Nephron progenitor cell (in vitro differentiated cells): ENCODE data around the gene RUBCNL.

Source experiments
- DNase-seq: peaks from one replicate; pipeline ENCODE4 v3.0.0; 2021
- H3K27ac Mint-ChIP-seq: 2 replicates; pipeline ENCODE4 v1.8.0; 2021; ENCODE audit warnings: mild to moderate bottlenecking, moderate library complexity, mixed read lengths
- H3K27me3 Mint-ChIP-seq: 2 replicates; pipeline ENCODE4 v1.8.0; 2021; ENCODE audit warnings: mild to moderate bottlenecking, low read depth, mixed read lengths; ENCODE audit not compliant: poor library complexity
- H3K36me3 Mint-ChIP-seq: 2 replicates; pipeline ENCODE4 v1.8.0; 2021; ENCODE audit warnings: low read depth, mixed read lengths
- H3K4me1 Mint-ChIP-seq: 2 replicates; pipeline ENCODE4 v1.8.0; 2021; ENCODE audit warnings: mixed read lengths
- H3K4me3 Mint-ChIP-seq: 2 replicates; pipeline ENCODE4 v1.8.0; 2021; ENCODE audit warnings: mild to moderate bottlenecking, moderate library complexity, mixed read lengths
- H3K9me3 Mint-ChIP-seq: 2 replicates; pipeline ENCODE4 v1.8.0; 2021; ENCODE audit warnings: mild to moderate bottlenecking, moderate library complexity, mixed read lengths
- CTCF ChIP-seq: fragments of 200-600 bp; sonication (generic); IDR thresholded peaks from 2 replicates; pipeline ENCODE4 v1.5.0; 2021; ENCODE audit warnings: antibody characterized with exemption

The RUBCNL gene

GRCh38 chr13:46369506-46370277, 17.4 kb downstream of the RUBCNL start:
- no peak for TF ChIP-seq CTCF
- Mint-ChIP-seq H3K36me3 (peaks cover 24% of the 10 kb centered on the region), H3K4me1 (peaks cover 38% of the 10 kb centered on the region), H3K27me3 (peaks cover 10% of the 10 kb centered on the region), H3K9me3 (no peaks in the 10 kb centered on the region), H3K4me3 (no peak overlapping the region), H3K27ac (no peak overlapping the region)
- DNase-seq = no peak

GRCh38 chr13:46367617-46368327, 19.3 kb downstream of the RUBCNL start:
- no peak for TF ChIP-seq CTCF
- no peak overlapping the region for H3K4me3 Mint-ChIP-seq

GRCh38 chr13:46361276-46361934, 25.6 kb downstream of the RUBCNL start:
- Mint-ChIP-seq H3K9me3 (no peaks in the 10 kb centered on the region), H3K27ac (no peak overlapping the region), H3K27me3 (no peaks in the 10 kb centered on the region), H3K36me3 (peaks cover 13% of the 10 kb centered on the region), H3K4me1 (no peaks in the 10 kb centered on the region), H3K4me3 (no peak overlapping the region)
- DNase-seq = no peak
- TF ChIP-seq CTCF = no peak

More at GRCh38 chr13:46367617-46368327, 19.3 kb downstream of the RUBCNL start:
- Mint-ChIP-seq H3K4me1 (peaks cover 22% of the 10 kb centered on the region), H3K36me3 (peaks cover 28% of the 10 kb centered on the region), H3K9me3 (no peaks in the 10 kb centered on the region), H3K27ac (no peak overlapping the region), H3K27me3 (peaks cover 10% of the 10 kb centered on the region)
- DNase-seq = no peak

GRCh38 chr13:46360604-46361003, 26.4 kb downstream of the RUBCNL start:
- no peak overlapping the region for H3K4me3 Mint-ChIP-seq
- H3K27ac Mint-ChIP-seq = peak overlapping the region; percentile 0
- H3K27me3 Mint-ChIP-seq = no peaks in the 10 kb centered on the region
- no peaks in the 10 kb centered on the region for H3K9me3 Mint-ChIP-seq
- no peak for DNase-seq
- peaks cover 11% of the 10 kb centered on the region for H3K36me3 Mint-ChIP-seq
- no peak for TF ChIP-seq CTCF
- H3K4me1 Mint-ChIP-seq = no peaks in the 10 kb centered on the region

- Mint-ChIP-seq H3K27me3 (no peaks in the 10 kb centered on the region), H3K4me3 (no peak overlapping the region), H3K27ac (no peak overlapping the region), H3K4me1 (no peaks in the 10 kb centered on the region), H3K36me3 (peaks cover 15% of the 10 kb centered on the region), H3K9me3 (no peaks in the 10 kb centered on the region)
- TF ChIP-seq CTCF = no peak
- no peak for DNase-seq
Observed at GRCh38 chr13:46359714-46360113, 27.3 kb downstream of the RUBCNL start.
